Measurements from ENCODE around the gene DKC1. TPM values are rescaled to one million over a fixed set of nuclear protein-coding genes. Genes with fewer than 3 reads are reported as not detected.
"Not testable (repeated sequence)": the region's sequence is repeated elsewhere in the genome, so short reads cannot be mapped to it uniquely, and the experiment has no call there.

Gene DKC1
- total RNA-seq, 4 donors from 2014 or later: 22.8 to 128 (median 39.0) TPM

DNA sequence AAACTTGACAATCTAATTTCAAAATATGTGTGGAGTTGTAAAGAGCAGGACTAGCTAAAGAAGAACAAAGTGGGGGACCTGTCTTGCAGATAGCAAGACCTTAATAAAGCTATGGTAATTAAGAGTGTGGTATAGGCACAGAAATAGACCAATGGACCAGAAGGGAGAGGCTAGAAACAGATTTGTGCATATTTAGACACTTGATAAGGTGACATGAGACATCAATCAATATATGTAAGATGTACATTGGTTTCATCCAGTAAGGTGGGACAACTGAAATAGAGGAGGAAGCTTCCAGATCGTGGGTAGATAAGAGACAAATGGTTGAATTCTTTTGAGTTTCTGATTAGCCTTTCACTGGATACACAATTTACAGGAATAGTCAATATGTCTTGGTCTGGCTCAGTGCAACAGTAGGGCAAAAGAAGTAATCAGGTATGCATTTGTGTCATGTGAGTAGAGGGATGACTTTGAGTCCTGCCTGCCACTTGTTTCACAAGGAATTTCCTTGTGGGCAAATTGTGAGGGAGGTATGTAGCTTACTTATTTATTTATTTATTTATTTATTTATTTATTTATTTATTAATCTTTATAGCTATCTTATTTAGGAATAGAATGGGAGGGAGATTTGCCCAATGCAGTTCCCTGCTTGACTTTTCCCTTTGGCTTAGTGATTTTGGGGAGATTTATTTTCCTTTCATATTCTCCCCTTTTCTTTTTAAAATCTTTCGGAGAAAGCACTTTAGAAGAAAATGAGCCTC, 49.9 kb downstream of the DKC1 start:
- TF ChIP-seq POLR2A (IDR thresholded peaks at IDR 0.05): no peak
- TF ChIP-seq, protein P1, sequence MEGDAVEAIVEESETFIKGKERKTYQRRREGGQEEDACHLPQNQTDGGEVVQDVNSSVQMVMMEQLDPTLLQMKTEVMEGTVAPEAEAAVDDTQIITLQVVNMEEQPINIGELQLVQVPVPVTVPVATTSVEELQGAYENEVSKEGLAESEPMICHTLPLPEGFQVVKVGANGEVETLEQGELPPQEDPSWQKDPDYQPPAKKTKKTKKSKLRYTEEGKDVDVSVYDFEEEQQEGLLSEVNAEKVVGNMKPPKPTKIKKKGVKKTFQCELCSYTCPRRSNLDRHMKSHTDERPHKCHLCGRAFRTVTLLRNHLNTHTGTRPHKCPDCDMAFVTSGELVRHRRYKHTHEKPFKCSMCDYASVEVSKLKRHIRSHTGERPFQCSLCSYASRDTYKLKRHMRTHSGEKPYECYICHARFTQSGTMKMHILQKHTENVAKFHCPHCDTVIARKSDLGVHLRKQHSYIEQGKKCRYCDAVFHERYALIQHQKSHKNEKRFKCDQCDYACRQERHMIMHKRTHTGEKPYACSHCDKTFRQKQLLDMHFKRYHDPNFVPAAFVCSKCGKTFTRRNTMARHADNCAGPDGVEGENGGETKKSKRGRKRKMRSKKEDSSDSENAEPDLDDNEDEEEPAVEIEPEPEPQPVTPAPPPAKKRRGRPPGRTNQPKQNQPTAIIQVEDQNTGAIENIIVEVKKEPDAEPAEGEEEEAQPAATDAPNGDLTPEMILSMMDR (IDR thresholded peaks at IDR 0.05): no peak
- no peak overlapping the region for H3K4me3 ChIP-seq
- H3K9me3 ChIP-seq: no peaks in the 10 kb centered on the region
- H3K4me1 ChIP-seq: no peaks in the 10 kb centered on the region
- DNase-seq: no peak
- H3K36me3 ChIP-seq: no peaks in the 10 kb centered on the region
- no peaks in the 10 kb centered on the region for H3K27me3 ChIP-seq
- no peak overlapping the region for H3K27ac ChIP-seq

DNA sequence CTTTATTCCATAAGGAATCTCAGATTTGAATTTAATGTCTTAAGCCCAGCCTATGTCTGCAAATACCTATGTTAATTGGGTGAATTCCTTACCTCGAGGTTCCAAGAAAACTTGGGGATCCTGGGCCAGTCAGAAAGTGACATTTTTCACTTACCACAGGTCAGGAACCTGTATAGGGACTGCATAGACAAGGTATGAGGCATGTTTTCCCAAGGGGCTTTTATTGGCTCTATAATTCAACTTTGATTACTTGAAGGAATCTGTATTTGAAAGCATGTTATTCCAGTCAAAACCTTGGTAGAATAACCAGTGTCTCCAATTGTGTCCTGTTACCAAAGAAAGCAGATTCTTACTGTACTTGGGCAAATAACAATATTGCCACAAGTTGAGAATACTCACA, 51.1 kb downstream of the DKC1 start:
- Histone ChIP-seq H3K36me3 (no peaks in the 10 kb centered on the region), H3K27me3 (no peaks in the 10 kb centered on the region), H3K4me3 (no peak overlapping the region), H3K9me3 (no peaks in the 10 kb centered on the region), H3K27ac (no peak overlapping the region), H3K4me1 (no peaks in the 10 kb centered on the region)
- no peak for DNase-seq
- TF ChIP-seq POLR2A (IDR thresholded peaks at IDR 0.05): no peak
- TF ChIP-seq, protein P1 (IDR thresholded peaks at IDR 0.05): no peak

DNA sequence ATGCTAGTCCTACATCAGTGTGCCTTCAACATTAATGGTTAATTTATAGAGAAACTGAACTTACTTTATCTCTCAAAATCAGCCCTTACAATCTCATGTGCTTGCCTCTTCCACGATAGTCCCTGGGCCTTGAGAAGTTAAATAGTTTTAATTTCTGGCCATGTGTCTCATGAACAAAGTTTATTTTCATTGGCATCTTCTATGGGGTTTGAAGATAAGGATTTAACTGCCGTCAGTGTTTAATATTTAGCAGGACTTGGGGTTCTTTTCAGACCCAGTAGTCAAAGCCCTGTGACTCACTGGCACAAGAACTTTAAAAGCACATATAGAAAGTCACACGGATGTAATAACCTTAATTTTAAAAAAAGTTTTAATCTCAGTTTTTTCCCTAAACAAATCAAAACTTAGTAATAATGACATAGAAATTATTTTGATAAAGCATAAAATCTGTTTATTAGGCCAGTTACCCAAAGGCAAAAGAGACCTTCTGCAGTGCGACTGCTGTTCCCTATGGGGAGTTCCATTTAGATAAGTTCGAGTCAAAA, 52.7 kb downstream of the DKC1 start:
- Histone ChIP-seq H3K4me3 (no peak overlapping the region), H3K27ac (no peak overlapping the region), H3K27me3 (no peaks in the 10 kb centered on the region), H3K36me3 (no peaks in the 10 kb centered on the region), H3K9me3 (no peaks in the 10 kb centered on the region), H3K4me1 (no peaks in the 10 kb centered on the region)
- no peak for DNase-seq
- no peak for TF ChIP-seq POLR2A (IDR thresholded peaks at IDR 0.05)
- TF ChIP-seq, protein P1 (IDR thresholded peaks at IDR 0.05): no peak

DNA sequence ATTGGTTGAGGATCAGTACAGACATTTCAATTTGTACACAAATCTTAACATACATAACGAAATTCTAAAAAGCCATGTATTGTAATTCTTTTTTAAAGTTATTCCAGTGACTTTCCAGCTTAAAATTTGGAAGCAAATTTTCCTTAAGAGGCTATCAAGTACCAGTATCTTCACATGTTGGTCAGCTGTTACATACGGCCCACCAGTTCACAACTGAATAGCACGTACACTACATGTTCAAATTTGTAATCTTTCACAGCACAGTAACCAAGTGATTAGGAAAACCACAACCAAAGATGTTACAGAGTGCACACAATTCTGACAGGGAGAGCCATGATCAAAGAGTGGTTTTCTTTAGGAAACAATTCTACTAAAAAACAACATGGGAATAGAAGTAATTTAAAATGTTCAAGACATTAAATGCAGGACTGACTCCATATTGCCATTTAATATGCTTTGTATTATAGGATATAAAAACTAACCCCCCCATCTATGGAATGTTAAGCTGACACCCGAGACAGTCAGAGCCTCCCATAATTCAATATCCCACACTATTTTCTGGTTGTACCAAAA, 53.7 kb downstream of the DKC1 start:
- not testable (repeated sequence) for H3K36me3 ChIP-seq, H3K27me3 ChIP-seq, H3K27ac ChIP-seq, H3K9me3 ChIP-seq, H3K4me1 ChIP-seq, DNase-seq, H3K4me3 ChIP-seq

DNA sequence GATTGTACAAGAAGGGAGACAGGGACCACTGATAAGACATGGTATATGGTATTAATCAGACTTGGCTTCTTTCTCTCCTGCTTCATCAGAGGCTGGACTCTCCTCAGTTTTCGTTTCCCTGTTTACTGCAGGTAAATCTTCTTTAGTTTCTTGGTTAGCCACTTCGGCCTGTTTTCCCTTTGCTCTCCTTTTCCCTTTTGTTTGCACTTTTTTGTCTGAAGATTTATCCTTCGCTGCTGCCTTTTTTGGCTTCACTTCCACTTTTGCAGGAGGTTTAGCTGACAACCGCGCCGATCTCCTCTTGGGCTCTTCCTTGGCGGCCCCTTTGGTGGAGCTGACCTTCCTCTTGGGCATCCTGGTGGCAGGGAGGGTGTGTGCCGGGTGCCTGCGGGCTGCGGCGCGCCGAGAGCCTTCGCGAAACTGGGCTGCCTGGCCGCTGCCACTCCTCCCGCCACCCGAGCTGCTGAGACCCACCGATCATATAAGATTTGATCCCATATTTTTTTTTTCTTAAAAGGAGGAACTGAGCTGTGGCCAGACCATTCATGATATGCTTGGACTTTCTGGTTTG, 54.5 kb downstream of the DKC1 start:
- not testable (repeated sequence) for H3K4me1 ChIP-seq, DNase-seq, H3K36me3 ChIP-seq, H3K9me3 ChIP-seq, H3K27me3 ChIP-seq, H3K4me3 ChIP-seq, H3K27ac ChIP-seq

DNA sequence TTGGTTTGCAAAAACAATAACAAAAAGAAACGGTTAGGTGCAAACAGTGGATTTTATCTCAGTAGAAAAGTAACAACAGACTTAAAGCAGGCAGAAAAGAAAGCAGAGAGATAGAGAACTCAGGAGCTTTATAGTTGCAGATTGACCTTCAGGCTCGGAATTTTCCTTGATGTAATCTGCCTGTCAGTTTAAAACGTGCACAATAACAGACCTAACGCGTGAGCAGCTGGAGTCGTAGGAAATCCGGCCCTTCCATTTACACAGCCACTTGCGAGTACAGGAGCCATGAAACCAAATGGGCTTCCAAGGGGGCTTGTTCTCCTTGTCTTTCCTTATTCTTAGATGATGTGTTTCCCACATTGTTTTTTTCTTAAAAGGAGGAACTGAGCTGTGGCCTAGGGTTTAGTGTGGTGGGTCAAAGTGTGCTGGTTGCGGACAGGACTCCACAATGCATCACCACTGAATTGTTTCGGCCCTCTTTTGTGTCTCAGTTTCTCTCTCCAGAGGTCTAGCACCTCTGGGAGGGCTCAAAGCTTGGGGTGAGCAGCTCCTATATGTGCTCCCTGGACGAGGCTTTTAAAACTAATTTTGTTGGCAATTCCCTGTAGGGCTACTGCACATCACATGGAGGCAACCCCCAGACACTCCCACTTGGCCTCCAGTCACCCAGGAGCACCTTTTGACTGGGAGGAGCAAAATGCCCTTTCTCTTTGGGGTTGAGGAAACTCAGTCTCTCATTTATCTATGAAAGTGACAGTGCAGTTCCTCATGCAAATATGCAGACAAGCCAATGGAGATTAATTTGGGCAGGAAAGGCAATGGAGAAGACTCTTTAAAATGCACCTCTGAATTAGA, 56.5 kb downstream of the DKC1 start:
- no peak for DNase-seq
- Histone ChIP-seq H3K36me3 (no peaks in the 10 kb centered on the region), H3K4me3 (no peak overlapping the region), H3K9me3 (no peaks in the 10 kb centered on the region), H3K27me3 (no peaks in the 10 kb centered on the region), H3K27ac (peak overlapping the region in 1 of 4 donors; percentile 42), H3K4me1 (no peaks in the 10 kb centered on the region)
- TF ChIP-seq, protein P1 (IDR thresholded peaks at IDR 0.05): no peak
- TF ChIP-seq POLR2A (IDR thresholded peaks at IDR 0.05): no peak

Measured in Peyer's patch (tissue), 4 donors.